22Rv1 (cell line): ENCODE data around the gene ALDH3A2.
A peak's percentile ranks its signal among the peaks of the same experiment; 100 is the strongest.

Experiments used
- H3K27ac ChIP-seq: fragments of 450-650 bp; 2 replicates; pipeline ENCODE4 v1.5.1; 2017
- CTCF ChIP-seq: fragments of 450-650 bp; IDR thresholded peaks from 2 replicates; pipeline ENCODE4 v1.5.1; 2017; ENCODE audit warnings: mild to moderate bottlenecking
- ZFX ChIP-seq: fragments of 450-650 bp; IDR thresholded peaks from 2 replicates; pipeline ENCODE4 v1.6.1; 2017; ENCODE audit warnings: antibody characterized with exemption, borderline replicate concordance

Gene ALDH3A2

DNA sequence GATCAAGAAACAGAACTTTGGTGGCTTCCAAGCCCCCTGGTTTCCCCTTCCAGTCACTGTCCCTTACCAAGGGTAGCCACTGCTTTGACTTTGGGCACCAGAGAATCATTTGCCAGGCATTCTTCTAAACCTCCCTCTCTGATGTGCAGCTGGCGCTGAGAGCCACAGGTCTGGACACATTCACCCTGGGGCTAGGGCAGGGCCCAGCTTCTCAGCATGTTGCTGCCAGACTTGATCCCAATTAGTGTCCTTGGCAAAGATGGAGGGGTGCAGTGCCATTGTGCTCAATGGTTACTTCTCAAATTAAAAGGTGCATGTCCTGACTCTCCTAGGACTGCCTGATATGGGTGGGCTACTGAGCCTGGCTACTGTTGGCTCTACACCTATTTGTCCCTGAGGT is 75.4 kb downstream of the ALDH3A2 start:
- peak overlapping the region; percentile 80 for H3K27ac ChIP-seq
- TF ChIP-seq ZFX, result no peak
- no peak for TF ChIP-seq CTCF

DNA sequence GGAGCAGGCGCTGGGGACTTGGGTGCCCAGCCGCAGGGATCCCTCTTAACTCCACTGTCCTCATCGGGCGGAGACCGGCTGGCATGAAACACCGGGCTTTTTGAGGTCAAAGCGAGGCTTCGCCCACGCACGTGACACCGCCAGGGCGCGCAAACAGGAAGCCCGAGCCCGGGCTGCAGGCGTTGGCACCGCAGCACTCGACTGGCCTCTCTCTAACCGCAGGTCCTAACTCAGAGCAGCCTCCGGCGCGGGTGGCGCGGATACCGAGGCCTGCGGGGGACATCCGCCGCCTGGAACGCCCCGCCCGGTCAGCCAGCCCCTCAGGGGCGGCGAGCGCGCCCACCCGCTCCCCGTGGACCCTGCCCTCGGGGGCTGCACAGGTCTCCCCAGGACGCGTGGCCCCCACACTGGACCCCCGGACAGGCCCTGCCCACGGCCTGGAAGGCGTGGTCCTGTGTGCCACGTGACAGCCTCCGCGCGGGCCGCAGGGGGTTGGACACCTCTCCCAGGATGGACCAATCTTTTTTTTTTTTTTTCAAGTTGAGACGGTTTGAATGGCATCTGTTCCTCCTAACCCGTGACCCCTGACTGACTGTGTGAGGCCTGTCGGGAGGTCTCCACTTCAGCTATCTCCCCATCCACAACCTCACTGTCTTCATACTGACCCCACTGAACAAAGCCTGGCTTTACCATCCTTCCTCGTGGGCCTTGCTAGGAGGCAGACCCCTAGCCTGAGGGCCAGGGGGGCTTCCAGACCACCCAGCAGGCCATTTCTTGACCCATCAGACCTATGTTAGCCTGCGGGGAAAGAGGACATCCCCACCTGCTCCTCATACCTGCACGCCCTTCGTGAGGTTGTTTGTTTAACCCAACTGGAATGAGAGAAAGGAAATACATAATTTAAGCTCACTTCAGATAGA is 76.2 kb downstream of the ALDH3A2 start:
- peak overlapping the region; percentile 80 for H3K27ac ChIP-seq
- TF ChIP-seq CTCF (no peak), ZFX (no peak)

DNA sequence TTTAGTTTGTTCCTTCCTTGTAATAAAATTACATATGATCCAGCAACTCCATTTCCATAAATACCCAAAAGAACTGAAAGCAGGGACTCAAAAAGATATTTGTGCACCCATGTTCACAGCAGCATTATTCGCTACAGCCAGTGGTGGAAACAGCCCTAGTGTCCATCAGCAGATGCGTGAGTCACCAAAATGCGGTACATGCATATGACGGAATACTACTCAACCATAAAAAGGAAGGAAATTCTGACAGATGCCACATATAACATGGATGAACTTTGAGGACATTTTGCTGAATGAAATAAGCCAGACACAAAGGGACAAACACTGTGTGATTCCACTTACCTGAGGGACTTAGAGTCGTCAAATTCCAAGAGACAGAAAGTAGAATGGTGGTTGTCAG is 76.9 kb downstream of the ALDH3A2 start:
- H3K27ac ChIP-seq, result peak overlapping the region; percentile 80
- TF ChIP-seq CTCF (no peak), ZFX (no peak)

- H3K27ac ChIP-seq, result peak overlapping the region; percentile 61
- no peak for TF ChIP-seq ZFX
- TF ChIP-seq CTCF, result no peak
These were observed 78.3 kb downstream of the ALDH3A2 start for GRCh38 chr17:19726631-19727376.
